Mammary microvascular endothelial cell (primary cell): Measurements from ENCODE around the gene ASAP2. TPM values are rescaled to one million over a fixed set of nuclear protein-coding genes. Genes with fewer than 3 reads are reported as not detected.

Experiments
- total RNA-seq: library from RNA; depleted of rRNA; stranded (reverse); fragments of >200 nt; gene quantifications from 2 replicates; pipeline ENCODE4 v1.2.3, GENCODE V29; 2015

The ASAP2 gene
- 20.7 and 23.4 TPM in 2 replicates for total RNA-seq

GRCh38 chr2:9205963-9206948 is at the start of gene ASAP2:
TSS of gene ASAP2 (plus strand) at chr2:9206812. CDS start at chr2:9207105, 293 bp downstream.

GRCh38 chr2:9423100-9423921 is 216.7 kb downstream of the ASAP2 start, which contains the start of the genes CPSF3 and ITGB1BP1:
TSS of gene CPSF3 (plus strand) at chr2:9423654. CDS start at chr2:9423774, 120 bp downstream.
TSS of gene ITGB1BP1 (minus strand) at chr2:9423528. CDS start at chr2:9418697, 4,831 bp downstream.

Other genes with a start within 250 kb of the ASAP2 start
- 7.3 and 13.5 TPM in 2 replicates for gene MBOAT2, start 203.1 kb upstream of the ASAP2 start, total RNA-seq
- 93.3 and 99.4 TPM in 2 replicates for gene ITGB1BP1, start 216.7 kb downstream of the ASAP2 start, total RNA-seq
- 37.7 and 48.1 TPM in 2 replicates for gene CPSF3, start 216.8 kb downstream of the ASAP2 start, total RNA-seq